IMR-90 (cell line): ENCODE measurements around the gene KRTAP12-1. TPM values are rescaled to one million over a fixed set of nuclear protein-coding genes. Genes with fewer than 3 reads are reported as not detected.

ENCODE experiments used
- ATAC-seq: fragments of 200-7000 bp; cut with Tn5 transposase; 2 replicates; pipeline ENCODE4 v1.9.1; 2020; ENCODE audit warnings: low read depth, mild to moderate bottlenecking, moderate library complexity
- BruUV-seq: library from RNA; stranded (reverse); fragments of 400-500 nt; replicated peaks from 2 replicates; lab custom pipeline; 2021; lab: Mats Ljungman, UMichigan
- CTCF ChIA-PET: fragments of 300-600 bp; formaldehyde crosslinking; extraction: SDS; loops from one replicate; lab custom pipeline; 2021; ENCODE audit warnings: antibody characterized with exemption; lab: Yijun Ruan, JAX
- POLR2A ChIA-PET: fragments of 300-600 bp; sonication (Branson Sonifier 250); formaldehyde crosslinking; loops from one replicate; lab custom pipeline; 2022; ENCODE audit warnings: antibody characterized with exemption; ENCODE audit not compliant: unreplicated experiment; lab: Charles Lee
- DNase-seq: peaks from one replicate; pipeline ENCODE4 v3.0.0; 2013
- H2AFZ ChIP-seq: replicated peaks from 2 replicates; pipeline ENCODE3; 2013; ENCODE audit warnings: low read length, mild to moderate bottlenecking; ENCODE audit not compliant: poor library complexity
- H2AK5ac ChIP-seq: 2 replicates; pipeline ENCODE4 v1.6.1; 2013; ENCODE audit warnings: low read depth, low read length, inconsistent platforms
- H2AK9ac ChIP-seq: replicated peaks from 2 replicates; pipeline ENCODE3; 2013; ENCODE audit warnings: mild to moderate bottlenecking, low read depth, low read length, moderate library complexity; ENCODE audit not compliant: poor library complexity
- H2BK120ac ChIP-seq: 2 replicates; pipeline ENCODE4 v1.6.1; 2013; ENCODE audit warnings: low read depth, low read length, inconsistent platforms
- H2BK15ac ChIP-seq: 3 replicates; pipeline ENCODE4 v1.6.1; 2013; ENCODE audit warnings: low read depth, low read length, inconsistent platforms
- H2BK20ac ChIP-seq: 2 replicates; pipeline ENCODE4 v1.6.1; 2013; ENCODE audit warnings: low read depth, mild to moderate bottlenecking, inconsistent platforms, low read length, moderate library complexity
- H2BK5ac ChIP-seq: 2 replicates; pipeline ENCODE4 v1.6.1; 2013; ENCODE audit warnings: mild to moderate bottlenecking, low read depth, low read length, inconsistent platforms; ENCODE audit not compliant: poor library complexity, severe bottlenecking
- H3K14ac ChIP-seq: replicated peaks from 2 replicates; pipeline ENCODE4 v1.6.1; 2013; ENCODE audit warnings: low read depth, low read length, inconsistent platforms
- H3K18ac ChIP-seq: 2 replicates; pipeline ENCODE4 v1.6.1; 2013; ENCODE audit warnings: low read depth, low read length, control low read depth
- H3K23ac ChIP-seq: 2 replicates; pipeline ENCODE4 v1.6.1; 2013; ENCODE audit warnings: low read depth, low read length, inconsistent platforms
- H3K27ac ChIP-seq: 2 replicates; pipeline ENCODE4 v1.5.1; 2013; ENCODE audit warnings: mild to moderate bottlenecking, control low read depth, low read length; ENCODE audit not compliant: insufficient read depth
- H3K27me3 ChIP-seq: 2 replicates; pipeline ENCODE4 v1.6.1; 2013; ENCODE audit warnings: low read length; ENCODE audit not compliant: control insufficient read depth, insufficient read depth
- H3K36me3 ChIP-seq: 2 replicates; pipeline ENCODE4 v1.6.1; 2013; ENCODE audit warnings: low read length, mixed read lengths; ENCODE audit not compliant: control insufficient read depth, insufficient read depth
- H3K4ac ChIP-seq: 2 replicates; pipeline ENCODE4 v1.6.1; 2013; ENCODE audit warnings: low read depth, low read length, inconsistent platforms
- H3K4me1 ChIP-seq: 2 replicates; pipeline ENCODE4 v1.6.1; 2013; ENCODE audit warnings: low read length, mixed read lengths; ENCODE audit not compliant: control insufficient read depth, insufficient read depth
- H3K4me2 ChIP-seq: 2 replicates; pipeline ENCODE4 v1.6.1; 2013; ENCODE audit warnings: low read depth, mild to moderate bottlenecking, control low read depth, low read length, moderate library complexity
- H3K4me3 ChIP-seq: 2 replicates; pipeline ENCODE4 v1.5.1; 2013; ENCODE audit warnings: low read depth, mild to moderate bottlenecking, control low read depth, low read length, moderate library complexity; ENCODE audit not compliant: insufficient read depth
- H3K56ac ChIP-seq: 2 replicates; pipeline ENCODE4 v1.6.1; 2013; ENCODE audit warnings: low read length, inconsistent platforms; ENCODE audit not compliant: insufficient read depth; ENCODE audit errors: extremely low read depth
- H3K79me1 ChIP-seq, 2 experiments: 2 replicates each; pipeline ENCODE4 v1.6.1; 2013; ENCODE audit warnings: low read length in 2 of 2, inconsistent platforms in 1 of 2, low read depth in 1 of 2
- H3K9ac ChIP-seq: 2 replicates; pipeline ENCODE4 v1.6.1; 2013; ENCODE audit warnings: low read depth, low read length, control low read depth
- H3K9me1 ChIP-seq: 2 replicates; pipeline ENCODE4 v1.6.1; 2013; ENCODE audit warnings: low read length, inconsistent platforms; ENCODE audit not compliant: insufficient read depth
- H3K9me3 ChIP-seq: 2 replicates; pipeline ENCODE4 v1.6.1; 2013; ENCODE audit warnings: low read length; ENCODE audit not compliant: control insufficient read depth, insufficient read depth
- H4K20me1 ChIP-seq: 2 replicates; pipeline ENCODE4 v1.6.1; 2013; ENCODE audit warnings: low read length, inconsistent platforms; ENCODE audit not compliant: insufficient read depth
- H4K5ac ChIP-seq: 2 replicates; pipeline ENCODE4 v1.6.1; 2013; ENCODE audit warnings: mild to moderate bottlenecking, low read depth, low read length, control low read depth
- H4K8ac ChIP-seq, 2 experiments: 2 replicates each; pipeline ENCODE4 v1.6.1; 2013; ENCODE audit warnings: low read depth in 2 of 2, low read length in 2 of 2, control low read depth in 1 of 2, inconsistent platforms in 1 of 2
- H4K91ac ChIP-seq: 2 replicates; pipeline ENCODE4 v1.6.1; 2013; ENCODE audit warnings: low read depth, low read length, inconsistent platforms; ENCODE audit not compliant: insufficient read depth
- CEBPB ChIP-seq: IDR thresholded peaks from 2 replicates; pipeline ENCODE4 v1.6.1; 2012; ENCODE audit warnings: low read depth, low read length, improper control_type of control experiment
- CHD1 ChIP-seq: IDR thresholded peaks from 2 replicates; pipeline ENCODE4 v1.6.1; 2012; ENCODE audit warnings: low read depth, low read length, improper control_type of control experiment
- CTCF ChIP-seq: conservative IDR thresholded peaks from 2 replicates; pipeline ENCODE4 v1.5.1; 2012; ENCODE audit warnings: mild to moderate bottlenecking, low read depth, low read length, improper control_type of control experiment
- FOS ChIP-seq: fragments of 150-350 bp; IDR thresholded peaks from 2 replicates; pipeline ENCODE4 v1.6.1; 2016; ENCODE audit warnings: low read depth, low read length
- MAZ ChIP-seq: IDR thresholded peaks from 2 replicates; pipeline ENCODE4 v1.6.1; 2012; ENCODE audit warnings: low read depth, mild to moderate bottlenecking, low read length, improper control_type of control experiment, moderate library complexity, borderline replicate concordance
- MXI1 ChIP-seq: IDR thresholded peaks from 2 replicates; pipeline ENCODE4 v1.6.1; 2012; ENCODE audit warnings: low read depth, mild to moderate bottlenecking, low read length, moderate library complexity, borderline replicate concordance
- RCOR1 ChIP-seq: IDR thresholded peaks from 2 replicates; pipeline ENCODE4 v1.6.1; 2012; ENCODE audit warnings: mild to moderate bottlenecking, low read length, improper control_type of control experiment; ENCODE audit not compliant: insufficient replicate concordance
- RFX5 ChIP-seq: IDR thresholded peaks from 2 replicates; pipeline ENCODE4 v1.8.0; 2012; ENCODE audit warnings: low read depth, mild to moderate bottlenecking, low read length, moderate library complexity
- SMC3 ChIP-seq: fragments of 150-350 bp; IDR thresholded peaks from 2 replicates; pipeline ENCODE4 v1.6.1; 2016; ENCODE audit warnings: low read depth, mild to moderate bottlenecking, antibody characterized with exemption, low read length, moderate library complexity
- USF2 ChIP-seq: fragments of 150-350 bp; IDR thresholded peaks from 2 replicates; pipeline ENCODE4 v1.6.1; 2017; ENCODE audit warnings: mild to moderate bottlenecking, antibody characterized with exemption, low read length, low read depth
- WGBS, 2 experiments: methylation state at CpG; one replicate each; pipeline versions ENCODE4 v1.1.5 to v1.1.7; 2013; ENCODE audit warnings: missing lambda C conversion rate in 2 of 2; ENCODE audit not compliant: insufficient read length in 1 of 2; ENCODE audit errors: extremely low coverage in 2 of 2; 5-methylcytosine and 5-hydroxymethylcytosine counted together
- dilution Hi-C: fragments of 300-500 bp; cut with HindIII; formaldehyde crosslinking; loops from one replicate; pipeline ENCODE4 v1.14.3; 2018; ENCODE audit warnings: low sequenced_read_pairs; ENCODE audit not compliant: unreplicated experiment
- in situ Hi-C: fragments of 300-500 bp; cut with MboI; formaldehyde crosslinking; loops from 3 replicates; pipeline ENCODE4 v1.14.3; 2019; ENCODE audit warnings: low sequenced_read_pairs, inconsistent platforms, mixed read lengths
- intact Hi-C: fragments of 100-400 bp; cut with micrococcal nuclease; formaldehyde crosslinking; loops from 2 replicates; pipeline ENCODE4 v1.10.0; 2022
- polyA plus RNA-seq, 3 experiments: library from polyadenylated mRNA; depleted of rRNA; stranded (reverse); fragments of >200 nt; gene quantifications; 2 replicates each; pipeline ENCODE4 v1.2.3, GENCODE V29; 2012; ENCODE audit warnings: low replicate concordance in 1 of 3
- total RNA-seq: library from RNA; depleted of rRNA; stranded (reverse); fragments of >200 nt; gene quantifications from 2 replicates; pipeline ENCODE4 v1.2.3, GENCODE V29; 2012

KRTAP12-1 gene
- total and polyA plus RNA-seq, 2 of the 4 experiments (the other 2 are of a cell fraction) = not detected

- ATAC-seq (no peak), DNase-seq (no peak)
- H4K20me1 ChIP-seq = no peaks in the 10 kb centered on the region
- no peak overlapping the region for H3K18ac ChIP-seq
- no peak overlapping the region for H3K27ac ChIP-seq
- no peak for TF ChIP-seq CTCF
- TF ChIP-seq SMC3 = no peak
- TF ChIP-seq CHD1 = no peak
- TF ChIP-seq MXI1 = no peak
- TF ChIP-seq CEBPB = no peak
- no peak for TF ChIP-seq RFX5
- TF ChIP-seq MAZ = no peak
- no peak for TF ChIP-seq FOS
- TF ChIP-seq RCOR1 = no peak
- TF ChIP-seq USF2 = no peak
- H4K91ac ChIP-seq = no peak overlapping the region
- no peak overlapping the region for H2BK5ac ChIP-seq
- no peak overlapping the region for H3K14ac ChIP-seq
- no peak overlapping the region for H4K8ac ChIP-seq
- H3K23ac ChIP-seq = no peak overlapping the region
- intact Hi-C loops (no loop called here), dilution Hi-C loops (no loop called here), in situ Hi-C loops (no loop called here)
- H2BK15ac ChIP-seq = no peak overlapping the region
- no peaks in the 10 kb centered on the region for H3K36me3 ChIP-seq
- no peak overlapping the region for H3K4me2 ChIP-seq
- H3K4ac ChIP-seq = no peak overlapping the region
- no peak overlapping the region for H4K5ac ChIP-seq
- no peak overlapping the region for H2AK9ac ChIP-seq
- H2BK120ac ChIP-seq = no peak overlapping the region
- H3K27me3 ChIP-seq = peaks cover 23% of the 10 kb centered on the region
- H3K9ac ChIP-seq = no peak overlapping the region
- H2AK5ac ChIP-seq = no peak overlapping the region
- no peak overlapping the region for H2BK20ac ChIP-seq
- no peak overlapping the region for H3K56ac ChIP-seq
- WGBS, 2 experiments = no CpG with 5 or more reads among the region's 7 CpGs
- no peaks in the 10 kb centered on the region for H3K79me1 ChIP-seq
- no peak overlapping the region for H3K4me3 ChIP-seq
- H3K9me3 ChIP-seq = no peaks in the 10 kb centered on the region
- ChIA-PET CTCF (no interaction called here), POLR2A (no interaction called here)
- H3K9me1 ChIP-seq = no peaks in the 10 kb centered on the region
- no TSS peak for BruUV-seq
- H3K4me1 ChIP-seq = no peaks in the 10 kb centered on the region
- H2AFZ ChIP-seq = no peak overlapping the region
These were observed 48.0 kb upstream of the KRTAP12-1 start for GRCh38 chr21:44730028-44730395.
